Gastroesophageal sphincter (tissue), 4 donors: Measurements from ENCODE around the gene TEAD2. TPM values are rescaled to one million over a fixed set of nuclear protein-coding genes. Genes with fewer than 3 reads are reported as not detected.

Experiments
- ATAC-seq: fragments of 150-250 bp; one replicate; pipeline ENCODE4 v1.9.1; 2016; ENCODE audit warnings: mild to moderate bottlenecking, moderate library complexity
- H3K27ac ChIP-seq, 4 donors: fragments of 200-600 bp; sonication (generic) in 3 of 4; 1 replicate in 3 of 4; 2 replicates in 1 of 4; pipeline ENCODE4 v1.5.1; 2016 to 2019
- H3K27me3 ChIP-seq: fragments of 200-600 bp; sonication (generic); one replicate; pipeline ENCODE4 v1.5.1; 2019
- H3K36me3 ChIP-seq, 2 donors: fragments of 200-600 bp; sonication (generic); one replicate each; pipeline ENCODE4 v1.5.1; 2019; ENCODE audit warnings: control low read depth in 1 of 2
- H3K4me1 ChIP-seq, 3 donors: fragments of 200-600 bp; sonication (generic); 1 replicate in 2 of 3; 2 replicates in 1 of 3; pipeline ENCODE4 v1.5.1; 2016 to 2019; ENCODE audit warnings: control low read depth in 2 of 3
- H3K4me3 ChIP-seq, 2 donors: fragments of 200-600 bp; sonication (generic); one replicate each; pipeline ENCODE4 v1.5.1; 2019; ENCODE audit warnings: mild to moderate bottlenecking in 1 of 2, moderate library complexity in 1 of 2
- H3K9me3 ChIP-seq, 3 donors: fragments of 200-600 bp; sonication (generic); one replicate each; pipeline ENCODE4 v1.5.1; 2017 to 2019; ENCODE audit warnings: control low read depth in 2 of 3
- CTCF ChIP-seq, 4 experiments: fragments of 200-600 bp in 2 of 4; fragments of 450-650 bp in 2 of 4; sonication (generic) in 1 of 4; IDR thresholded peaks; one replicate each; pipeline ENCODE4 v1.5.1; 2017 to 2019; ENCODE audit warnings: antibody characterized with exemption in 4 of 4, mild to moderate bottlenecking in 2 of 4, moderate library complexity in 2 of 4
- EP300 ChIP-seq: sonication (generic); formaldehyde crosslinking; IDR thresholded peaks from one replicate; pipeline ENCODE4 v1.6.1; 2017; ENCODE audit warnings: antibody characterized with exemption, mild to moderate bottlenecking
- POLR2A ChIP-seq, 2 donors: fragments of 450-650 bp; IDR thresholded peaks; one replicate each; pipeline ENCODE4 v1.6.1; 2017; ENCODE audit warnings: antibody characterized with exemption in 2 of 2, mild to moderate bottlenecking in 2 of 2, moderate library complexity in 1 of 2
- POLR2AphosphoS5 ChIP-seq: sonication (generic); formaldehyde crosslinking; IDR thresholded peaks from one replicate; pipeline ENCODE4 v1.6.1; 2017; ENCODE audit warnings: antibody characterized with exemption
- WGBS, 2 donors: methylation state at CpG; one replicate each; pipeline ENCODE4 v1.1.5; 2018; ENCODE audit warnings: low coverage in 1 of 2; 5-methylcytosine and 5-hydroxymethylcytosine counted together
- total RNA-seq, 4 donors: library from RNA; depleted of rRNA; stranded (reverse); fragments of >200 nt; gene quantifications; one replicate each; pipeline ENCODE4 v1.1.0, GENCODE V29; 2016

The TEAD2 gene
- total RNA-seq, 4 donors from 2014 or later: 47.5 to 73.1 (median 51.1) TPM

GRCh38 chr19:49391581-49392399, 29.6 kb upstream of the TEAD2 start:
- Histone ChIP-seq H3K27ac (no peak overlapping the region), H3K4me3 (no peak overlapping the region), H3K27me3 (peaks cover 73% of the 10 kb centered on the region), H3K36me3 (no peaks in the 10 kb centered on the region), H3K9me3 (no peaks in the 10 kb centered on the region), H3K4me1 (no peaks in the 10 kb centered on the region)
- peak; percentile 83 for ATAC-seq
- no peak for TF ChIP-seq POLR2AphosphoS5
- peak in 3 of 4 experiments; percentile 78 to 85 (median 83) for TF ChIP-seq CTCF (IDR thresholded peaks at IDR 0.05)
- 16 to 48% methylated on average over 4 to 14 of the region's 14 CpGs for WGBS, 2 donors

GRCh38 chr19:49390929-49391359, 28.7 kb upstream of the TEAD2 start:
- H3K4me3 ChIP-seq: no peak overlapping the region
- H3K36me3 ChIP-seq: no peaks in the 10 kb centered on the region
- no peaks in the 10 kb centered on the region for H3K9me3 ChIP-seq
- 47 to 63% methylated on average over 1 to 9 of the region's 9 CpGs for WGBS, 2 donors
- no peak for ATAC-seq
- H3K4me1 ChIP-seq: no peaks in the 10 kb centered on the region
- no peak overlapping the region for H3K27ac ChIP-seq
- peaks cover 66% of the 10 kb centered on the region for H3K27me3 ChIP-seq
- no peak for TF ChIP-seq CTCF (IDR thresholded peaks at IDR 0.05)
- no peak for TF ChIP-seq POLR2A (IDR thresholded peaks at IDR 0.05)
- no peak for TF ChIP-seq EP300
- no peak for TF ChIP-seq POLR2AphosphoS5

GRCh38 chr19:49390131-49390928, 28.1 kb upstream of the TEAD2 start:
- no peak for ATAC-seq
- 35 to 67% methylated on average over 2 to 3 of the region's 26 CpGs for WGBS, 2 donors

GRCh38 chr19:49389406-49389805, 27.2 kb upstream of the TEAD2 start:
- Histone ChIP-seq H3K27me3 (peaks cover 60% of the 10 kb centered on the region), H3K4me3 (no peak overlapping the region), H3K4me1 (no peaks in the 10 kb centered on the region), H3K9me3 (no peaks in the 10 kb centered on the region), H3K36me3 (no peaks in the 10 kb centered on the region), H3K27ac (no peak overlapping the region)
- no peak for TF ChIP-seq EP300
- no peak for TF ChIP-seq POLR2A (IDR thresholded peaks at IDR 0.05)
- no peak for TF ChIP-seq CTCF (IDR thresholded peaks at IDR 0.05)
- TF ChIP-seq POLR2AphosphoS5: no peak
- ATAC-seq: no peak
- WGBS, 2 donors: 89% methylated on average over 6 of the region's 20 CpGs; no CpG with 5 or more reads in 1 of the 2 donors

More at GRCh38 chr19:49390131-49390928, 28.1 kb upstream of the TEAD2 start:
- Histone ChIP-seq H3K4me3 (no peak overlapping the region), H3K27me3 (peaks cover 66% of the 10 kb centered on the region), H3K4me1 (no peaks in the 10 kb centered on the region), H3K27ac (no peak overlapping the region), H3K9me3 (no peaks in the 10 kb centered on the region), H3K36me3 (no peaks in the 10 kb centered on the region)
- no peak for TF ChIP-seq POLR2A (IDR thresholded peaks at IDR 0.05)
- TF ChIP-seq CTCF (IDR thresholded peaks at IDR 0.05): no peak
- TF ChIP-seq POLR2AphosphoS5: no peak
- no peak for TF ChIP-seq EP300
